Measurements from ENCODE around the gene CA10. TPM values are rescaled to one million over a fixed set of nuclear protein-coding genes. Genes with fewer than 3 reads are reported as not detected.

Gene CA10
- polyA plus RNA-seq (2013): 0.07 and 0.15 TPM in 2 replicates

DNA sequence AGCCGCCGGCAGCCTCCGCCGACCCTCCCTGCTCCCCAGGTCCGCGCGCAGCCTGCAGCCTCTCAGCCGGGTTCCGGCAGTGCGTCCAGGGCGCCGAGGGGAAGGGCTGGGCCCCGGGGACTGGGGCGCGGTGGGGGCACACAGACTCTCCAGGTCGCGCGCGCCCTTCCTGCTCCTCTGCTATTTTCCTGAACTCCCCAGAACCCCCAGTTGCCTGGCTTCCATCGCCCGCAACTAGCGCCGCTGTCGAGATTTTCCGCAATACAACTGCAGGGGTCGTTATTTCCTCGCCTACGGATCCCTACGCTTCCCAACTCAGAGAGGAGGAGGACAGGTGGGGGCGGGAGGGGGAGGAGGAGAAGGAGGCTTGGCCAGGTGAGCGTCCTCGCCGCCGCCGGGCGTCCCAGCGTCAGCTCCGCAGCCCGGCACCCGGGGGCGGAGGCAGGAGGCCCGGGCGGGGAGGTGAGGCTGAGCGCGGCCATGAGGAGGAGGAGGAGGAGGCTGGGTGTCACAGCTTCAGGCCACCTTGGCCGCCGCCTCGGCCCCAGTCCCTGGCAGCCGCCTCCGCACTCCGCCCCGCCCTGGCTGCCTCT, at the start of gene CA10:
TSS of gene CA10 (minus strand) at position 265 of the 593 bp plus-strand sequence.
- H3K27ac ChIP-seq (ENCODE audit: low read depth, low read length): no peak within 1 kb of the TSS
- H3K79me1 ChIP-seq (ENCODE audit: low read length): no peaks in the 10 kb centered on the region
- H3K4me3 ChIP-seq (ENCODE audit: low read depth, low read length): peak within 1 kb of the TSS; percentile 39
- no peak within 1 kb of the TSS for H3K4ac ChIP-seq (ENCODE audit: low read depth, low read length)
- no peak within 1 kb of the TSS for H3K14ac ChIP-seq (ENCODE audit: low read length)
- no peak within 1 kb of the TSS for H2AK5ac ChIP-seq (ENCODE audit: low read length)
- no peak within 1 kb of the TSS for H2BK120ac ChIP-seq (ENCODE audit: insufficient read depth, low read length, poor library complexity)
- no peak within 1 kb of the TSS for H4K12ac ChIP-seq (ENCODE audit: low read depth, low read length)
- H3K9me3 ChIP-seq (ENCODE audit: insufficient read depth, low read depth, low read length): peaks cover 3% of the 10 kb centered on the region
- no peak within 1 kb of the TSS for H3K9ac ChIP-seq (ENCODE audit: low read length)
- peaks cover 40% of the 10 kb centered on the region for H3K27me3 ChIP-seq (ENCODE audit: insufficient read depth, low read length)
- H4K91ac ChIP-seq (ENCODE audit: low read depth, low read length): no peak within 1 kb of the TSS
- no peak within 1 kb of the TSS for H4K8ac ChIP-seq (ENCODE audit: low read depth, low read length)
- H3K23ac ChIP-seq (ENCODE audit: low read length): no peak within 1 kb of the TSS
- H2BK12ac ChIP-seq (ENCODE audit: low read length): no peak within 1 kb of the TSS
- H2AFZ ChIP-seq (ENCODE audit: insufficient read depth, low read length, poor library complexity): peak within 1 kb of the TSS; percentile 6
- no peak for DNase-seq
- peak within 1 kb of the TSS; percentile 84 for H3K4me2 ChIP-seq (ENCODE audit: low read length)
- no peaks in the 10 kb centered on the region for H3K79me2 ChIP-seq (ENCODE audit: control insufficient read depth, insufficient read depth, low read length, poor library complexity)
- no peak within 1 kb of the TSS for H2BK5ac ChIP-seq (ENCODE audit: low read depth, low read length, poor library complexity)
- no peaks in the 10 kb centered on the region for H3K36me3 ChIP-seq (ENCODE audit: control insufficient read depth in 1 of 2, insufficient read depth in 2 of 2, low read length in 2 of 2)
- H3K4me1 ChIP-seq (ENCODE audit: control insufficient read depth in 1 of 2, insufficient read depth in 2 of 2, low read length in 2 of 2): peaks cover 8 to 10% of the 10 kb centered on the region in 2 experiments
- no CpG with 5 or more reads among the region's 52 CpGs for WGBS (ENCODE audit: extremely low coverage, insufficient coverage, insufficient read length)
- no peak within 1 kb of the TSS for H3K18ac ChIP-seq (ENCODE audit: low read length)

DNA sequence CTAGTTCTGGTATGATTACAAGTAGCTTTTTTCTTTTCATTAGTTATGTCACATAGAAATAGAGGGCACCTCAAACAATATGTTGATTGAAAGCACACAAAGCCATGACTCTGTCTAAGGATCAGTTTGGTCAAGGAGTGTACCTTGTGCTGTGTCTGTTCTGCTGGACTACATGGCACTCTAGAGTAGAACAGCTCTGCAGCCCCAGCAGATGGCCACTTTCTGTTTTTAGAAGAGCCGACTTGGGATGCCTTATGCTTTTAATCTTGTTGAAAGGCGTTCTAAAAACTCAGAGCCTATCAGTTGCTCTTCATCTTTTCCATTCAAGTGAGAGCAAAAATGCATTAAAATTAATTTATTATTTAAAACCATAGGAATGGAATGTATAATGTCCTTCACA, 49.3 kb upstream of the CA10 start:
- Histone ChIP-seq H3K18ac (ENCODE audit: low read length) (no peak overlapping the region), H3K9me3 (ENCODE audit: insufficient read depth, low read depth, low read length) (no peaks in the 10 kb centered on the region), H3K27me3 (ENCODE audit: insufficient read depth, low read length) (no peaks in the 10 kb centered on the region), H3K36me3 (ENCODE audit: control insufficient read depth in 1 of 2, insufficient read depth in 2 of 2, low read length in 2 of 2) (no peaks in the 10 kb centered on the region), H2AFZ (ENCODE audit: insufficient read depth, low read length, poor library complexity) (no peak overlapping the region), H3K23ac (ENCODE audit: low read length) (no peak overlapping the region), H4K12ac (ENCODE audit: low read depth, low read length) (no peak overlapping the region), H2BK5ac (ENCODE audit: low read depth, low read length, poor library complexity) (no peak overlapping the region), H4K91ac (ENCODE audit: low read depth, low read length) (no peak overlapping the region), H2BK12ac (ENCODE audit: low read length) (no peak overlapping the region), H3K27ac (ENCODE audit: low read depth, low read length) (no peak overlapping the region), H2AK5ac (ENCODE audit: low read length) (no peak overlapping the region), H3K4me2 (ENCODE audit: low read length) (no peak overlapping the region), H2BK120ac (ENCODE audit: insufficient read depth, low read length, poor library complexity) (no peak overlapping the region), H3K9ac (ENCODE audit: low read length) (no peak overlapping the region), H3K4me1 (ENCODE audit: control insufficient read depth in 1 of 2, insufficient read depth in 2 of 2, low read length in 2 of 2) (no peaks in the 10 kb centered on the region), H3K79me2 (ENCODE audit: control insufficient read depth, insufficient read depth, low read length, poor library complexity) (no peaks in the 10 kb centered on the region), H3K79me1 (ENCODE audit: low read length) (no peaks in the 10 kb centered on the region), H3K14ac (ENCODE audit: low read length) (no peak overlapping the region), H4K8ac (ENCODE audit: low read depth, low read length) (no peak overlapping the region), H3K4ac (ENCODE audit: low read depth, low read length) (no peak overlapping the region), H3K4me3 (ENCODE audit: low read depth, low read length) (no peak overlapping the region)
- no CpG with 5 or more reads among the region's 2 CpGs for WGBS (ENCODE audit: extremely low coverage, insufficient coverage, insufficient read length)
- DNase-seq: no peak

DNA sequence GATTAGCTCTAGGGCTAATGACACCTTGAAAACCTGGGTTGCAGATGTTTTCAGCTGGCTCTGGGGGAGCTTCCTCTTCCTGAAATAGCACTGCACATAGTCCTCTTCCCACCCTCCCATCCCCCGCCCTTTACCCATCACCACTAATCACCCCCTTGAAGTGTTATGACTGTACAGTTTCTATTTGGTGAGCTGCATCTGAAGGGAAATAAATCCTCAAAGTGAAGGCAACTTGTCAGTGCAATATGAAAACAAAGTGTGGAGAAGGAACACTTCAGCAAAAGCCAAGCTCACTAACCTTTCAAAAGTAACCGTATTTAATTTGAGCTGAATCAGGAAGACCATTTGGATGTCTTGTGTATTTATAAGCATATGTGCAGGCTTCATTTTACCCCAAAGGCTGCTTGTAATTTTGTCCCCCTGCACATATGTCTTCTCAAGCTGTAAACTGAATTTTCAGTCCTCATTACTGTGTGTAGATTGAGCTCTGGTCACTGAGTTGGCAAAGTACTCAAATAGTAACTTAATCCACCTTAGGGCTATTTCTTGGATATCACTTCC, 44.1 kb upstream of the CA10 start:
- Histone ChIP-seq H3K18ac (ENCODE audit: low read length) (no peak overlapping the region), H3K4me1 (ENCODE audit: control insufficient read depth in 1 of 2, insufficient read depth in 2 of 2, low read length in 2 of 2) (no peaks in the 10 kb centered on the region), H3K23ac (ENCODE audit: low read length) (no peak overlapping the region), H3K4me2 (ENCODE audit: low read length) (no peak overlapping the region), H3K27me3 (ENCODE audit: insufficient read depth, low read length) (no peaks in the 10 kb centered on the region), H3K4ac (ENCODE audit: low read depth, low read length) (no peak overlapping the region), H4K8ac (ENCODE audit: low read depth, low read length) (no peak overlapping the region), H3K4me3 (ENCODE audit: low read depth, low read length) (no peak overlapping the region), H3K79me1 (ENCODE audit: low read length) (no peaks in the 10 kb centered on the region), H2BK120ac (ENCODE audit: insufficient read depth, low read length, poor library complexity) (no peak overlapping the region), H3K36me3 (ENCODE audit: control insufficient read depth in 1 of 2, insufficient read depth in 2 of 2, low read length in 2 of 2) (no peaks in the 10 kb centered on the region), H3K14ac (ENCODE audit: low read length) (no peak overlapping the region), H3K27ac (ENCODE audit: low read depth, low read length) (no peak overlapping the region), H3K9ac (ENCODE audit: low read length) (no peak overlapping the region), H4K91ac (ENCODE audit: low read depth, low read length) (no peak overlapping the region), H2AK5ac (ENCODE audit: low read length) (no peak overlapping the region), H3K9me3 (ENCODE audit: insufficient read depth, low read depth, low read length) (no peaks in the 10 kb centered on the region), H2BK12ac (ENCODE audit: low read length) (no peak overlapping the region), H2AFZ (ENCODE audit: insufficient read depth, low read length, poor library complexity) (no peak overlapping the region), H4K12ac (ENCODE audit: low read depth, low read length) (no peak overlapping the region), H2BK5ac (ENCODE audit: low read depth, low read length, poor library complexity) (no peak overlapping the region), H3K79me2 (ENCODE audit: control insufficient read depth, insufficient read depth, low read length, poor library complexity) (no peaks in the 10 kb centered on the region)
- no CpG with 5 or more reads among the region's 2 CpGs for WGBS (ENCODE audit: extremely low coverage, insufficient coverage, insufficient read length)
- no peak for DNase-seq

DNA sequence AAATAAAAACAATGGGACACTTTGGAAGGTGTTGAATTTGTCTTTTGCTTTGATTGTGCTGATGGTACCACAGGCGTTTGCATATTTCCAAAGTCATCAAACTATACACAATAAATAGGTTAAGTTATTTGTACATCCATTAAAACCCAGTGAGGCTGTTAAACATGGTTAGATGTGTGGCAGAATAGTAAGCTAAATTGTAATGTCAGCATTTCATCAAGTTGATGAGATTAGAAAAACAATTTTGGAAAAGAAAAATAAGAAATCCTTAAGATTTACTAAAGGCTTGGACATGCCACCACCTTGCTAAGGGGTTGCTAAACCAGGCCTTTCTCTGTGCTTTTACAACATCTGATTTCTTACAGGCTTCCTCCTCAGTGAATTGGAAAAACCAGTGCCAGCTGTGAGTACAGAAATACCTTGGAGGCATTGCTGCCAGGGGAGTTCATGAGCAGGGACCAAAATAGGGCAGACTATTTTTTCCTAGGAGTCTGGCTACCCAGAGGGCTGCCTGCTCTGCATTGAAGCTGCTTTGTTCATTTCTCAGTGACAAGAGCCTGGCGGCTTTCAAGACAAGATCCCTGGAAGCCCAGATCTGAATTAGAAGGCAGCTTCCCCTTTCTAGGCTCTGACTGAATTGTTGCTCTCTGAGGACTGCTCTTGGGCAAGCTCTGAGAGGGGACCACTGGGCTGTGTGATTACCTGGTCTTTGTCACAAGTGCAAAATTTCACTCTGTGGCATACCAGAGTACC, 43.4 kb upstream of the CA10 start:
- Histone ChIP-seq H2BK5ac (ENCODE audit: low read depth, low read length, poor library complexity) (no peak overlapping the region), H2BK12ac (ENCODE audit: low read length) (no peak overlapping the region), H3K36me3 (ENCODE audit: control insufficient read depth in 1 of 2, insufficient read depth in 2 of 2, low read length in 2 of 2) (no peaks in the 10 kb centered on the region), H4K8ac (ENCODE audit: low read depth, low read length) (no peak overlapping the region), H4K12ac (ENCODE audit: low read depth, low read length) (no peak overlapping the region), H3K4ac (ENCODE audit: low read depth, low read length) (no peak overlapping the region), H3K9ac (ENCODE audit: low read length) (no peak overlapping the region), H3K79me2 (ENCODE audit: control insufficient read depth, insufficient read depth, low read length, poor library complexity) (no peaks in the 10 kb centered on the region), H3K27ac (ENCODE audit: low read depth, low read length) (no peak overlapping the region), H3K23ac (ENCODE audit: low read length) (no peak overlapping the region), H3K4me3 (ENCODE audit: low read depth, low read length) (no peak overlapping the region), H4K91ac (ENCODE audit: low read depth, low read length) (no peak overlapping the region), H3K9me3 (ENCODE audit: insufficient read depth, low read depth, low read length) (no peaks in the 10 kb centered on the region), H3K4me1 (ENCODE audit: control insufficient read depth in 1 of 2, insufficient read depth in 2 of 2, low read length in 2 of 2) (no peaks in the 10 kb centered on the region), H3K79me1 (ENCODE audit: low read length) (no peaks in the 10 kb centered on the region), H2BK120ac (ENCODE audit: insufficient read depth, low read length, poor library complexity) (no peak overlapping the region), H2AFZ (ENCODE audit: insufficient read depth, low read length, poor library complexity) (no peak overlapping the region), H3K4me2 (ENCODE audit: low read length) (no peak overlapping the region), H3K27me3 (ENCODE audit: insufficient read depth, low read length) (no peaks in the 10 kb centered on the region), H3K14ac (ENCODE audit: low read length) (no peak overlapping the region), H3K18ac (ENCODE audit: low read length) (no peak overlapping the region), H2AK5ac (ENCODE audit: low read length) (no peak overlapping the region)
- WGBS (ENCODE audit: extremely low coverage, insufficient coverage, insufficient read length): no CpG with 5 or more reads among the region's 2 CpGs
- no peak for DNase-seq

Data from trophoblast cell (in vitro differentiated cells and primary cell).